ENCODE data around the gene SNRNP200.
"Not testable (repeated sequence)": the region's sequence is repeated elsewhere in the genome, so short reads cannot be mapped to it uniquely, and the experiment has no call there.

SNRNP200 gene

DNA sequence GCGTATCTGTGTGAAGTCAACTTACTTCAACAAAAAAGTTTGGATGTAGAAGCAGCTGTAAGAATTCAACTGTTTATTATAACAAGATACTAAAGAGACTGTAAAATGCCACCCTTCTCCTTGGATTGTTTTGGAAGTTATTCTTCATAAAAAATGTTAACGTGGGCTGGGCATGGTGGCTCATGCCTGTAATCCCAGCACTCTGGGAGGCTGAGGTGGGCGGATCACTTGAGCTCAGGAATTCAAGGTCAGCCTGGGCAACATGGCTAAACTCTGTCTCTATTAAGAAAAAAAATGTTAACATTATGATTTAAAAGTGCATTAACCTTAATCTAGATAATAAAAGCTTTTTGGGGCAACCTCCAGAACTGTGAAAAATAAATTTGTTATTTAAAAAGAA lies 31.6 kb downstream of the SNRNP200 start:
- no peak for DNase-seq

DNA sequence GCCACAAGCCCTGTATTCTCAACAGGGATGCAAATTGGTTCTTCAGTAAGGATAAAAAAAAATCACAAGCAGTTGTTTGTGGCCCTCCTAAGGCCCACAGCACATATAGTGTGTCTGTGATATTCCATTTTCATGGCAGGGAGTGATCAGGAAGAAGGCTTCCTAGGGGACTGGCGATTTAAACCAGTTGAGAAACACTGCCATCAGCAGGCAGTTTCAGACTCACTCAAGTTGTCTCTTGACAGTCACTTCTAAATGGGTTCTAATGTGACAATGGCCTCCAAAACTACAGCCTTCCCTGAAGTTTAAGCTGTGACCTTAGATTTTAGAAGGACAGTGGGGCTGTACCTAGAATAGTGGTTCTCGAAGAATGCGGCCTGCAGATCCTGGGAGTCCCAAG lies 33.4 kb downstream of the SNRNP200 start:
- no peak for DNase-seq

DNA sequence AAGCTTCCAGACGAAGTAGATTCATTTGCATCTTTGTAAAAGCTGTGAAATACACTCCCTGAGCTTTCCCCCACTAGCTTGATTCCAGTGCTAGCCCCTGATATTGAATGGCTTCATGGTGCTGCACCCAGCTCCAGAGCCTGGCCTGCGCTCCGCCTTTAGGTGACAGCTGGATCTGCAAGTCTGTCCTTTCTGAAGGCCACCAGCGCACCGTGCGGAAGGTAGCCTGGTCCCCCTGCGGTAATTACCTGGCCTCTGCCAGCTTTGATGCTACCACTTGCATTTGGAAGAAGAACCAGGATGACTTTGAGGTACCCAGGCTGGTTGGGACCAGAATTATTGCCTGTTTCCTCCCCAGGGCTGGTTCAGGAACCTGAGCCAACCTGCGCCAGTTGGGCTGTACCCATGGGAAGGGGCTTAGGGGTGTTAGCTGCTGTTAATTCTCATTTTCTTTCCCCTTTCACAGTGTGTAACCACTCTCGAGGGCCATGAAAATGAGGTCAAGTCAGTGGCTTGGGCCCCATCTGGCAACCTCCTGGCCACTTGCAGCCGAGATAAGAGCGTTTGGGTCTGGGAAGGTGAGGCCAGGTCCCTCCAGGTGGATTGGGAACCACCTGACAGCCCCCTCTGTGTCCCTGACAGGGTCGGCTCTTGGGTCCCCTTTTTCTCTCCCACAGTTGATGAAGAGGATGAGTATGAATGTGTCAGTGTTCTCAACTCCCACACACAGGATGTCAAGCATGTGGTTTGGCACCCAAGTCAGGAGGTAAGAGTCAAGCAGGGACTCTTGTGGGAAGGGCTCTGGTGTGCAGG lies 38.0 kb downstream of the SNRNP200 start:
- peak; percentile 43 for DNase-seq

DNA sequence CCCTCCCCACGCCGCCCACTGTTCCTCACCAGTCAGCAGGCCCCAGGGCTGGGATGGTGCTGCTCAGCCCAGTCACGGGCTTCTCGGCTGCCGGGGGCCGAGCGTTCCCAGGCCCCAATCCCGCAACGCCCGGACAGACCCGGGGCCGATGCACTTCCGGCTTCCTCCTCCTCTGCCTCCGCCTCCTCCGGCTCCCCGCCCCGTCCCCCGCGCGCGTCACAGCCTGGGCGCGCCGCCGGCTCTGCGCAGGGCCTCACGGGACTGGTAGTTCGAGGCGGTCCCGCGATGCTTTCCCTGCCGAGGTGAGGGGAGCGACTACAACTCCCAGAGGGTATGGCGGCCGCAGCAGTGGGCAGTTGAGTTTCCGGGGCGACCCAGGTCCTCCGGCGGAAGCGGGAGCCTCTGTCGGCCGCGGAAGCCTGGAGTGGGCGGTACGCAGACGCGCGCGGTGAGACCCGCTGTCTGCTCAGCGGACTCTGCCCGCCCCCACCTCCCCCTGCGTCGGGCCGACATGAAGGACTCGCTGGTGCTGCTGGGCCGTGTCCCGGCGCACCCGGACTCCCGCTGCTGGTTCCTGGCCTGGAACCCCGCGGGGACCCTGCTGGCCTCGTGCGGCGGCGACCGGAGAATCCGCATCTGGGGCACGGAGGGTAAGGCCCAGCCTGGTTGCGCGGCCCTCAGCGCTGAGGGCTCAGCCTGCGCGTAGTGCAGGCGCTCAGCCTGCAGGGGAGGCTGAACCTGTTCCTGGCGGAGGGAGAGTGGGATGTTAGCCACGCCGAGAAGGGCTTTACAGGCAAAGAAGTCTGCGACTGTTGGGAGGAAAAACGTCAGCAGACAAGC lies 39.3 kb downstream of the SNRNP200 start, which contains the start of the genes CIAO1 and TMEM127:
CIAO1 (plus strand) TSS at position 386 of the 840 bp plus-strand sequence; CDS start at position 512, 126 bp downstream.
TMEM127 (minus strand) TSS at position 158 of the 840 bp plus-strand sequence. CDS start 616 bp downstream, outside the sequence.
- DNase-seq = peak; percentile 98

DNA sequence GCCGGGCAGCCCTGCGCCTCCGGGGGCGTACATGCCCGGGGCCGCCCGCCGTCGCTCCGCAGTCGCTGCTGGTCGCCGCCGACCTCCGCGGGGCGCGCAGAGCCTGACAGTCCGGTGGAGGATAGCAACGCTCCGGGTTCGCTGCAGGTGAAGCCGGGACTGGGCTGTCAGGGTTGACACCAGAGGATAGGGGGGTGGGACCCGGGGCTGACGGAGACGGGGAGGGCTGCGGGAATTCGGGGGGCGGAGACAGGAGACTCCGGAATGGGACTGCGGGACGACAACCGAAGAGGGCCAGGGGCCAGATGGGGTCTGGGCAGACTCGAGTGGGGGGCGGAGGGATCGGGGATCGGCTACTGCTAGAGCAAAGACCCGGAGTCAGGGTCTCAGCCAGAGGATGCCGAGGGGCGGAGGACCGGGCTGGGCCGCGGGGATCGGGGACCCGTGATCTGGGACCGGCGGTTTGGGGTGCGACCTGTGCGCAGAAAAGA lies 40.0 kb downstream of the SNRNP200 start:
- DNase-seq = peak; percentile 55

DNA sequence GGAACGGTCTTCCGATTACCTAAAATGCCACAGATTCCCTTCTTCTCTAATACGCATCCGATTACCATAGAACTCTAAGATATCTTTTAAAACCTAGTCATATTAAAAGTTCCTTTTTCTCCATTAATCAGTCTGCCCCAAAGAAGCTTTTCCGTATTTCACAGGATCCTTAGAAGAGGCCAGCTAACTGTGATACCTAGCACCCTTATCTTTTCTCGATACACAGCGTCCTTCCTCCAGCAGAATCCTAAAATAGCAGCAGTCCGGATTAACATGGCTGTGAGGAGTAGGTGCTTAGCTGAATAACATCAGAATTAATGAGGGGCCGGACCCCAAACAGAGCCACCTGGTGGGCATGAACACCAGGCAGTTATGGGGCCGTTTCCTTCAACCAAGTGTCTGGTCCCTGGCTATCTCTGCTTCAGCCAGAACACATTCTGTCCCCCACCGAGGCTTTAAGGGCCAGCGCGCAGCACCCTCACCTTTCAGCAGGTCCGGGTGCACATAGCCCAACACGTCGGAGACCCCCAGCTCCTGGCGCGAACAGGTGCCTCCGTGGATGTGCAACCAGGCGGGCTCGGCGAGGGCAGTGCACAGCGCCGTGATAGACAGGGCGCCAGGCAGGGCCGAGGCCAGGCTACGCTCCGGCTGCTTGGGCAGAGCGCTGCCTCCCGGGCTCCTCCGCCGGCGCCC lies 40.5 kb downstream of the SNRNP200 start:
- peak; percentile 36 for DNase-seq

DNA sequence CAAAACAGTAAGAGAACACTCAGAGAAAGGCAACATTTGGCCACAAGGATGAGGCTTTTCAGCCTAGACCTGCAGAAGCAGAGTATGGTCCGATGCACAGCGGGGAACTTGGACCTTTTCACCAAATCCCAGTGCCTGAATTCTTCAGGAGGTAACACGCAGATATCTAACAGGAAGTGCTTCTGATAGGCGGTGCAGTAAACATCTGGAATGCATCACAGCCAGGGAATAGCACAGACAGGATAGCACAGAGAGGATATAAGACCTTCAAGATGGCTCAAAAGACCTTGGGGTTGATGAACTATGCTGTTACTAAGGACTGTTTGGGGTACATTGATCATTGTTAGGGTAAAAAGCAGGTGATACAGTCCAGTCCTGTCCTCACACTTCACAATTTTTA lies 41.3 kb downstream of the SNRNP200 start:
- DNase-seq = no peak

DNA sequence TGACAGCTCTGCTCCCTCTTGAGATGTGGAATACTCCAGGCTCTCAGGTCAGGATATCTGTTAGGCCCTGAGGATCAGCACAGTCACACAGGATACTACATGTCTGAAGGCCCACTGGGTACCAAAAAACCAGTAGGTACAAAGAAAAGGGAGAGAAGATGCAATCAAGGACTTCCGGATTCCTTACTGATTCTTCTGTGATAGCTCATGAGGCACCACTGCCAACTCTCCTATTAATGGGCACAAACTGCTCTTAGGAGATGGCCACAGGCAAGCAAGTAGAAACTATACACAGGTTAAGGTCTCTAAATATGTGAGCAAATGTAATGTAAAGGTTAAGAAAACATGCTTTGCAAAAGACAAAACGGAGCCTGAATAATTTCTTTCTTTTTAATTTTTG lies 43.0 kb downstream of the SNRNP200 start:
- DNase-seq = no peak

DNA sequence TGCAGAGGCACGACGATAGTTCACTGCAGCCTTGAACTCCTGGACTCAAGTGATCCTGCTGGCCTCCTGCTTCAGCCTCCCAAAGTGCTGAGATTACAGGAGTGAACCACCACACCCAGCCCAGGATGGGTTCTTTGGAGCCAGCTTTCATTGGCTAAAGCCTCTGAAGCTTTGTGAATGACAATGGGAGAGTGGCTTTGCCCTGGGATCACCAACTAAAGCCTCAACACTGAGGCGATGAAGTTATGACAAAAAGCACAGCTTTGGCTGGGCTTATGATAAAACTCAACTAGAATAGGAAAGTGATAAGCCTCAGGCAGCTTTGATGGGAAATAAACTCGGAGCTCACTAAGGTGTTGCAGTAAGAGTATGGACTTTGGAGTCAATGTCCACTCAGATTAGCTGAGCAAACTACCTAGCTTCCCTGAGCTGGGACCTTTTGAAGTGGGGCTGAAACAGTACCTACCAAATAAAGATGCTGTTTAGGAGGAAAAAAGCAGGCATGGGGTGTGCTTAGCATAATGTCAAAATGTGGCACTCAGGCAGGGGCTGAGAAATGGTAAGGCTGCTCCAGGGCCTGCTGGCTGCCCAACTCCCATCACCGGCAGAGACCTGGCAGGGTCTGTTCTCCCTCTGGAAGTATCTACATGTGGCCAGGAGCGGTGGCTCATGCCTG lies 43.9 kb downstream of the SNRNP200 start:
- no peak for DNase-seq

DNA sequence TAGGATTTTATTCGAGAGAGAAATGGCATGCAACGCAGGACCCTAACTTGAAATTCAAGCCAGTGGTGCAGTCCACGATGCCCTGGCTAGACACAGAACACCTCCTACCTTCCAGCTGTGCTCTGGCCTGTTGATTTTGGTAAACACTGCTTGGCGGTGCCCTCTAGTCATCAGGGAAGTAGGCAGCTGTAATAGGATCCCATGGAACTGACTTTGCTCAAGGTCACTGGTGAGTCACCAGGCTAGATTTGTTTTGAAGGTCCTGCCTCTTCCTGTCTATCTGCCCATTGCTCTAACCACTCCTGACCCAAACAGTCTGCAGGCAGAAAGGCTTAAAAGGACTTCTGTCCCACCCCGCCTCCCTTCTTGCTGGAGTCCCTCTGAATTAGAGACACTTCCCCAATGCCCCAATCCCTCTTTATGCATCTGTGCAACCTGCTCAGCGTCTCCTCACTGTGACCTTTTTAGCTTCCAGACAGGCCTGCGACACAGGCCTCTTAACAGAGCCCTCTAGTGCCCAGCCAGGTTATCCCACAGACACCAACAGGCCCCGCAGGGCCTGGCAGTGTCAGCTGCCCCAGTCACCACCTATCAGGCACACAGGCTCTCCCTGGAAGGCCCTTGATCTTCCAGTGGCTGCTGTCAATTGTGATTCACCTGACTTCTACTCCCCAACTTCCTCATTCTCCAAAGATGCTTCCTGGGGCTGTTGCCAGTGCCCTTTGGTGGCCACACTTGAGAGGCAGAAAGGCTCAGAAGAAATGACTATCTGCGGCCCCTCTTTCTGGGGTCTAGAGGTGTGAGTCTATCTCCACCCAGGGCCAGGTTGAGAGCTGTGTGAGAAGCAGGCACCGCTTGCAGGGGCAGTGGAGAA lies 44.7 kb downstream of the SNRNP200 start:
- peak; percentile 6 for DNase-seq

DNA sequence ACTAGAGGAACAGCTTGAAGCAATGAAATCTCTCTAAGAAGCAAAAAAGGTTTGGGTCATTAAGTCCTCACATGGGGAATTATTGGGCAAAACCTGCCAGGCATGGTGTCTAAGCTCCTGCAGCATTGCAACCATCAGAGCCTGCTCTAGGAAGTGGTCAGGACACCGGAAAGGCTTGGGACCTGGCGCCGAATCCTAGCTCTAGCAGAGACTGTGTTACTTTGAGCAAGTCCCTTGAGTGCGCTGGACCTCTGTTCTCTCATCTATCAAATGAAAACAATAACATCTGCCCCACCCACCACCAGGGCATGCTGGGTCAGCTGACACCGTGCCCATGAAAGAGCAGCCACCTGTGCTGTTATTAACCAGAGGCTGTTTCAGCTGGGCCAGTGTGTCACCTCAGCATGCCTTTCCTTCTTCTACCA lies 45.8 kb downstream of the SNRNP200 start:
- no peak for DNase-seq

DNA sequence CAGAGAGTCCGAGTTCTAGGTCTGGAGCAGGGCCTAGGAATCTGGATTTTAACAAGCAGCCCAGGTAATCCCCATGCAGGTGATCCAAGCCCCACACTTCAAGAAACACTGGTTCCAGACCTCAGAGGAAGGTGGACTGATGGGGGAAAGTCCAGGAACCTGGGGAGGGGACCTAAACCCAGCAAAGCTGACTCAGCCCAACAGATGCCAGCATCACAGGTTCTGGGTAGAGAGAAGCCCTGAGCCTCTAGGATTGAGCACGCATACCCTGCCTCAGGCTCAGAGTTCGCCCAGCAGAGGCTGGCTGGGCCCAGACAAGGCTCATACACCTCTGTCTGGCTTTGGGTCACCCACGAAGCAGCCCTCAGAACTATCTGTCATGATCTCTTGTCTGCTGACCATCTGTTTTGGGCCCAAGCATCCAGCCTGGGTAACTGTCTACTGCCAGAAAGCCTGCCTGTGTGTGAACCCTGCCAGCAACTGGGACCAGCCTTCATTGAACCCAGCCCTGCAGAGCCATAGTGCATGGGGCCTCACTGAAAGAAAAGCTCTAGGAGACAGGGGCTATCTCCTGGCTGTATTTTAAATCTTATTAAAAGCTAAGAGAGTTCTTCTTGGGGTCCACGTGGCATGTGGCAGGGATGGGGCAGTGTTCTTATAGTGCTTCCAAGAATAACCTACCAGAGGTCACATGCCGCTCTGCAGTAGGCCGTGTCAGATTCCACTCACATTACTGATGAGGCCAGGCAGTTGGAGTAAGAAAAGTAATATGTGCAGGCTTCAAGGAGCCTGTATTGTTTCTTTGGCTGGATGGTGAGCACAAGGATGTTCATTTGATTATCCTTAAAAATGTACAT lies 47.0 kb downstream of the SNRNP200 start:
- DNase-seq = no peak

DNA sequence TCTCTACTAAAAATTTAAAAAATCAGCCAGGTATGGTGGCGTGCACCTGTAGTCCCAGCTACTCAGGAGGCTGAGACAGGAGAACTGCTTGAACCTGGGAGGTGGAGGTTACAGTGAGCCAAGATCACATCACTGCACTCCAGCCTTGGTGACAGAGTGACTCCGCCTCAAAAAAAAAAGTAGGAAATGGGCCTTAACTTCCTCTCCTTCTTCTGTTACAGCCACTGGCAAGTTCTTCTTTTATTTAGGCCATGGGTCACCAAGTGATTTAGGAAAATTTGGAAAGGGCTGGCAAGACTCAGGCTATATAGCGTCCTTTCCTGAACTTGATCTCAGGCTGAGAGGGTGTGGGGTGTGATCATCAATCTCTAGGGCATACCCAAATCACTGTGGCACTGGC lies 47.6 kb downstream of the SNRNP200 start:
- DNase-seq = not testable (repeated sequence)

DNA sequence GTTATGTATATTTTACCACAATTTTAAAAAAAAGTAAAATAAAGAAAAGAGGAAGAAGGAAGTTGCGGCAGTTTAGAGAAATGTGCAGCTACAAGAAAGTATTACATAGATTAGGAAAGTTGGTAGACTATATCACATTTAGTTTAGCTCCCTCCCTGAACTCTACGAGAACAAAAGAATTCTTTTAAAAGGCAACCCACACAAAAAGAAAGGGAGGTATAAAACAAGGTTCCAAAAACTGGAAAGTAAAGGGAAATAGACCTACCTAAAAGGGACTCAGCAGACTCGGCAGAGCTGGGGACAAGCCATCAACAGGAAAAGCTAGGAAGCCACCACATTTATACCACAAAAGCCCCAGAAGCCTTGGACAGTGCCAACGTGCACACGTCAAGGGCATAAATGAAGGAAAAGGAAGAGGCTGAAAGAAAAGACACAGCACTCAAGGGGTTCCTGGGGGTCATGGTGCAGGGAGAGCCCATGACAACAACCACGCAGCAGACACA lies 48.7 kb downstream of the SNRNP200 start:
- no peak for DNase-seq

DNA sequence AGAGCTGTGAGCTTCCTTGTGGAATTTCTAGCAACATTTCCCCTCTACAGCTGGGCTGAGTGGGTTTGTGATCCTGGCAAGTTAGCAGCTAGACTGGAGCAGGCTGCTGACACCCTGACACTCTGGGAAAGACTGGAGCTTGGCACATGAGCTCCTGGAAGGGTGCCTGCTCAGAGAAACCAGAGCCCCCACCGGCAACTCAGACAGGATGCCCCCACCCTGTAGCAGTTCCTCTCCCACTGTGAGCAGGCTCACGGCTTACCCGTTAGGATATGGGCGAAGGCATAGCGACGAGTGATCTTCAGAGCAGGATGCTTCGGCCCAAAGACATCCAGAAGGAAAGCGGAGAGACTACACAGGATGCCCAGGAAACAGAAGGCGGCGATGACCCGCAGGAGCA lies 50.8 kb downstream of the SNRNP200 start:
- no peak for DNase-seq

DNA sequence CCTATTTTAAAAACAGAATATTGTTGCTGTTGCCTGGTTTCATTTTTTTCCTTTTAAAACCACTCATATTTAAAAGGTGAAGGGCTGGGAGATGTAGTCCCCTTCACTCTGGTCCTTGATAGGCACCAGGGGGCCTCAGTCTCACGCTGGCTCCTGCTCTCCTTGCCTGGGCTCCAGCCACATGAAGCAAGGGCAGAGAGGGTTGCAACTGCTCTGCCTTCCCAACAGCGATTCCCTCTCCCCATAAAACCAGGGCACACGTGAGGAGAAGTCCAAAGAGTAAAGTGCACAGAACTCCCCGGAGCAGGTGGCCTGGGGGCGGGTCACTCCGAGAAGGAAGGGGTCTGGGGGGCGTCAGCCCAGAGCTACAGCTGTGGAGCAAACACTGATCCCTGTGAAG lies 52.3 kb downstream of the SNRNP200 start:
- DNase-seq = no peak

DNA sequence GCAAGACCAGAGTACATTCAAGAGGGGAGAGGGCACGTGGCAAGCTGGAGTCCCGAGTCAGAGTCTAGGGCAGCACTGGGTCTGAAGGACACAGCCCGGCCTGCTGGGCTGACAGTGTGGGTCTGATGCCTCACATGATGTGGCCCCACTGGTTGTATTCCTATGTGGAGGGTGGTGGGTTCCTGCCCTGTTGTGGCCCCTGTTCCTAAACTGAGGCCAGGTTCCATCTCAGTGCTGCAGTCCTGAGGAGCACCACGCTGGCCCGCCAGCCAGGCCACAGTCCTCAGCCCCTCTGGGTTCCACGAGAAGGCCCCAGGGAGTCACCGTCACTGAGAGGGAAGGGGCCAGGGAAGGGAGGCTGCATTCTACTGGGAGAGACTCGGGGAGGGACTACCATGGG lies 52.8 kb downstream of the SNRNP200 start:
- no peak for DNase-seq

DNA sequence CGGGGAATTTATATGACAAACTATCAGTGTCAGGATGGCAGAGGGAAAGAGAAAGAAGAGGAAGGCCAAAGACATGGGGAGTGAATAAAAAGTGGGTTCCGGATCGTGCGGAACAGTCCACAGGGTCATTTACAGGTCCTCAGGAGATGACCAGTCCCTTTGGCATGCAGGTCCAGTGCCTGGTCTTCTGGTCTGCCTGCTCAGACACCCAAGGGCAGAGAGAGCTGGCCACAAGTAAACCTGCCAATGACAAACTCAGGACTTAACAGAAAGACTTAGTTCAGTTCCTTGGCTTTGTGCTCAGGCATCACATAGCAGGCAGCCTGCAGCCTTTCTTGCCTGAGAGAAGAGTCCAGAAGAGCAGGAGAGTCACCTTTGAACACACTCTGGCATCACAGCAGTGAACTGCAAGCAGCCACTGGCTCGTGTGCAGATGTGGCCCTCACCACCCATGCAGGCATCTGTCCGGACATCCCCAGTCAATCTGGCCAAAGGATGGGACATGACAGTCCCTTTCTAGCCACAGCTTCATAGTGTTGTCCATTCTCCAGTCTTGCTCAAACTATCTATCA lies 53.5 kb downstream of the SNRNP200 start:
- no peak for DNase-seq

DNA sequence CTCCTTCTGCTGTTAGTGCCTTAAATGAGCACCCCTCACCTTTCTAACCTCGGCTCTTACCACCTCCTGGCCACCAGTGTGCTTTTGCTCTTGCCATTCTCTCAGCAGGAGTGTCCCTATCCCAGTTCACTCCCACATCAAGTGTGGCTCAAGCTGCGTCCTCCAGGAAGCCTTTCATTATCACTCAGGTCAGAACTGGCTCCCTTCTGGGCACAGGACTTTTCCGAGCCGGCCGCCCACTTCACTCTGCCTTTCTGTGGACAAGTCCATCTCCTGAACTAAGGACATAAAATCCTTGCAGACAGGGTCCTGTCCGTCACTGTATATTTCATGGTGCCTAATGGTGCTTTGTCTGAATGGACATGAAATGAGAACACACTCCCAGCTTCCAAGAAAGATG lies 55.2 kb downstream of the SNRNP200 start:
- DNase-seq = no peak

DNA sequence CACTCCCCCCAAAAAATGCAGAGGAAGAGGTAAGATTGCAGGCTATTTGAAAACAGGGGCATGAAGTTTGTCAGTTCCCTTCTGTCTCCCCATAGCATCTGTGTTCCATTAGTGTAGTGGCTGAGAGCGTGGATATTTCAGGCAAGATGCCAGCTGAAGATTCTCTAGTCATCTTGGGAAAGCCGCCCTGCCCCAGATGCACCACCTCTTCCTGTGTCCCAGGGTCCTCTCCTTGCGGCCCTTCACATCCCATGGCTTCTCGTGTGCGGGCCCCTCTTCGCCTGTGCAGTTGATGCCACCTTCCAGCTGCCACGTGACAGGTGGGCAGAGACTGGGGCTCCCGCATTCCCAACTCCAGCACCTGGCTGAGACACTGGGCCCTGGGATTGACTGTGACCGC lies 55.7 kb downstream of the SNRNP200 start:
- no peak for DNase-seq

Measured in NCI-H146 (cell line).